H1 (cell line): ENCODE results near the gene ZNF18. TPM values are rescaled to one million over a fixed set of nuclear protein-coding genes. Genes with fewer than 3 reads are reported as not detected.

Source experiments
- CTCF ChIA-PET: fragments of 300-600 bp; sonication (Branson Sonifier 250); formaldehyde crosslinking; loops from one replicate; lab custom pipeline; 2021; ENCODE audit not compliant: partially characterized antibody; lab: Charles Lee
- POLR2A ChIA-PET: fragments of 300-600 bp; sonication (Branson Sonifier 250); formaldehyde crosslinking; loops from one replicate; lab custom pipeline; 2021; ENCODE audit warnings: inconsistent platforms; ENCODE audit not compliant: partially characterized antibody; lab: Charles Lee
- DNase-seq, 2 experiments: peaks; one replicate each; pipeline versions ENCODE4 v3.0.0 to v3.0.0-alpha.2; 2010 to 2022; ENCODE audit warnings: low spot score in 2 of 2, low read depth in 1 of 2, mixed read lengths in 1 of 2
- FAIRE-seq: peaks from 2 replicates; lab custom pipeline; 2011; peaks lifted over from hg19 to GRCh38; lab: Jason Lieb, UNC
- H2AFZ ChIP-seq: 2 replicates; pipeline ENCODE4 v1.8.1; 2012; ENCODE audit warnings: low read length, inconsistent platforms
- H2AK5ac ChIP-seq: 2 replicates; pipeline ENCODE4 v1.6.1; 2013; ENCODE audit warnings: low read depth, low read length
- H2BK120ac ChIP-seq: replicated peaks from 2 replicates; pipeline ENCODE3; 2013; ENCODE audit warnings: low read depth, low read length, inconsistent platforms
- H2BK12ac ChIP-seq: 2 replicates; pipeline ENCODE4 v1.6.1; 2013; ENCODE audit warnings: low read depth, low read length
- H2BK15ac ChIP-seq: 2 replicates; pipeline ENCODE4 v1.6.1; 2013; ENCODE audit warnings: low read length
- H2BK20ac ChIP-seq: 2 replicates; pipeline ENCODE4 v1.6.1; 2013; ENCODE audit warnings: low read length
- H2BK5ac ChIP-seq: 2 replicates; pipeline ENCODE4 v1.6.1; 2013; ENCODE audit warnings: low read depth, low read length
- H3K14ac ChIP-seq: 2 replicates; pipeline ENCODE4 v1.6.1; 2013; ENCODE audit warnings: inconsistent platforms; ENCODE audit not compliant: insufficient read length
- H3K18ac ChIP-seq: 2 replicates; pipeline ENCODE4 v1.6.1; 2013; ENCODE audit warnings: low read length; ENCODE audit errors: extremely low read depth
- H3K23ac ChIP-seq: 2 replicates; pipeline ENCODE4 v1.6.1; 2013; ENCODE audit warnings: inconsistent platforms; ENCODE audit not compliant: insufficient read length
- H3K23me2 ChIP-seq: 2 replicates; pipeline ENCODE4 v1.6.1; 2013; ENCODE audit warnings: low read depth, low read length
- H3K27ac ChIP-seq: 2 replicates; pipeline ENCODE4 v1.6.1; 2011; ENCODE audit warnings: low read depth, low read length, inconsistent platforms
- H3K27me3 ChIP-seq, 4 experiments: replicated peaks in 1 of 4; 1 replicate in 1 of 4; 2 replicates in 3 of 4; pipeline versions ENCODE4 v1.6.1 to v1.8.1; 2011 to 2013; ENCODE audit warnings: low read length in 3 of 4, mild to moderate bottlenecking in 3 of 4, inconsistent platforms in 2 of 4, mixed read lengths in 2 of 4, moderate library complexity in 1 of 4; ENCODE audit not compliant: control insufficient read depth in 3 of 4, insufficient read depth in 3 of 4; ENCODE audit errors: extremely low read depth in 1 of 4
- H3K36me3 ChIP-seq, 4 experiments: 2 replicates each; pipeline versions ENCODE4 v1.6.1 to v1.8.1; 2011 to 2013; ENCODE audit warnings: mild to moderate bottlenecking in 4 of 4, low read length in 3 of 4, moderate library complexity in 2 of 4, control low read depth in 1 of 4, inconsistent platforms in 1 of 4; ENCODE audit not compliant: insufficient read depth in 4 of 4, control insufficient read depth in 2 of 4
- H3K4ac ChIP-seq: replicated peaks from 2 replicates; pipeline ENCODE3; 2013; ENCODE audit warnings: low read length, low read depth, mixed read lengths, inconsistent platforms; ENCODE audit not compliant: insufficient read length
- H3K4me1 ChIP-seq, 4 experiments: replicated peaks in 1 of 4; 1 replicate in 1 of 4; 2 replicates in 3 of 4; pipeline versions ENCODE4 v1.6.1 to v1.8.1; 2011 to 2013; ENCODE audit warnings: low read length in 3 of 4, inconsistent platforms in 2 of 4, mixed read lengths in 1 of 4; ENCODE audit not compliant: insufficient read depth in 4 of 4, control insufficient read depth in 3 of 4
- H3K4me2 ChIP-seq, 2 experiments: 2 replicates each; pipeline versions ENCODE4 v1.6.1 to v1.8.1; 2011 to 2013; ENCODE audit warnings: low read depth in 2 of 2, low read length in 2 of 2, control low read depth in 1 of 2, inconsistent platforms in 1 of 2, mild to moderate bottlenecking in 1 of 2; ENCODE audit not compliant: insufficient read depth in 1 of 2
- H3K4me3 ChIP-seq, 4 experiments: fragments of 200-600, 300-600 bp in 1 of 4; sonication (generic), shearing (Covaris generic), sonication (Bioruptor Twin) in 1 of 4; 2 replicates each; pipeline versions ENCODE4 v1.5.1 to v1.8.1; 2011 to 2016; ENCODE audit warnings: low read length in 4 of 4, low read depth in 3 of 4, control low read depth in 2 of 4, inconsistent platforms in 2 of 4, mild to moderate bottlenecking in 2 of 4, mixed read lengths in 1 of 4, moderate library complexity in 1 of 4; ENCODE audit not compliant: insufficient read depth in 2 of 4; ENCODE audit errors: extremely low read depth in 1 of 4
- H3K56ac ChIP-seq: replicated peaks from 2 replicates; pipeline ENCODE3; 2013; ENCODE audit warnings: low read depth, mild to moderate bottlenecking, mixed read lengths, low read length, inconsistent platforms; ENCODE audit not compliant: insufficient read length
- H3K79me1 ChIP-seq: 2 replicates; pipeline ENCODE4 v1.6.1; 2013; ENCODE audit warnings: low read depth, low read length, control low read depth
- H3K79me2 ChIP-seq, 2 experiments: 2 replicates each; pipeline versions ENCODE4 v1.6.1 to v1.8.1; 2012 to 2013; ENCODE audit warnings: low read length in 2 of 2, mild to moderate bottlenecking in 2 of 2, inconsistent platforms in 1 of 2; ENCODE audit not compliant: insufficient read depth in 2 of 2, control insufficient read depth in 1 of 2
- H3K9ac ChIP-seq, 4 experiments: replicated peaks in 1 of 4; 1 replicate in 1 of 4; 2 replicates in 3 of 4; pipeline versions ENCODE4 v1.6.1 to v1.8.1; 2011 to 2013; ENCODE audit warnings: low read depth in 3 of 4, low read length in 3 of 4, control low read depth in 2 of 4, mild to moderate bottlenecking in 2 of 4, moderate library complexity in 2 of 4, inconsistent platforms in 1 of 4; ENCODE audit errors: extremely low read depth in 1 of 4
- H3K9me3 ChIP-seq, 2 experiments: 2 replicates each; pipeline versions ENCODE4 v1.6.1 to v1.8.1; 2012 to 2013; ENCODE audit warnings: mild to moderate bottlenecking in 2 of 2, moderate library complexity in 2 of 2, control low read depth in 1 of 2, inconsistent platforms in 1 of 2, low read depth in 1 of 2, low read length in 1 of 2, mixed read lengths in 1 of 2; ENCODE audit not compliant: insufficient read depth in 2 of 2
- H4K20me1 ChIP-seq, 2 experiments: replicated peaks in 1 of 2; 2 replicates each; pipeline versions ENCODE3 to v1.8.1; 2011 to 2013; ENCODE audit warnings: inconsistent platforms in 2 of 2, low read length in 2 of 2, mild to moderate bottlenecking in 1 of 2; ENCODE audit not compliant: insufficient read depth in 2 of 2, control insufficient read depth in 1 of 2
- H4K5ac ChIP-seq: 2 replicates; pipeline ENCODE4 v1.6.1; 2013; ENCODE audit warnings: low read length, low read depth, mixed read lengths, inconsistent platforms; ENCODE audit not compliant: insufficient read length
- H4K8ac ChIP-seq: 2 replicates; pipeline ENCODE4 v1.8.0; 2013; ENCODE audit warnings: mild to moderate bottlenecking, moderate library complexity, low read length, inconsistent platforms; ENCODE audit not compliant: insufficient read depth; ENCODE audit errors: extremely low read depth
- H4K91ac ChIP-seq: replicated peaks from 2 replicates; pipeline ENCODE3; 2013; ENCODE audit warnings: low read length, mixed read lengths, inconsistent platforms; ENCODE audit not compliant: insufficient read length
- ATF3 ChIP-seq: IDR thresholded peaks from 2 replicates; pipeline ENCODE4 v1.6.1; 2011; ENCODE audit warnings: low read depth, mild to moderate bottlenecking, low read length; ENCODE audit not compliant: insufficient read depth
- BRCA1 ChIP-seq: IDR thresholded peaks from 2 replicates; pipeline ENCODE4 v1.6.1; 2012; ENCODE audit warnings: low read depth, low read length, improper control_type of control experiment
- E2F6 ChIP-seq: IDR thresholded peaks from 2 replicates; pipeline ENCODE4 v1.6.1; 2012; ENCODE audit warnings: inconsistent platforms
- EP300 ChIP-seq, 2 experiments: IDR thresholded peaks; 1 replicate in 1 of 2; 2 replicates in 1 of 2; pipeline ENCODE4 v1.6.1; 2011 to 2012; ENCODE audit warnings: low read depth in 2 of 2, low read length in 2 of 2, mild to moderate bottlenecking in 2 of 2, borderline replicate concordance in 1 of 2, inconsistent platforms in 1 of 2, moderate library complexity in 1 of 2
- KDM1A ChIP-seq: fragments of 200-600, 300-600 bp; sonication (generic); IDR thresholded peaks from 2 replicates; pipeline ENCODE4 v1.7.1; 2016; ENCODE audit warnings: mild to moderate bottlenecking, low read length, borderline replicate concordance
- KDM4A ChIP-seq: IDR thresholded peaks from one replicate; pipeline ENCODE4 v1.7.1; 2012; ENCODE audit warnings: low read depth, mild to moderate bottlenecking, moderate library complexity, low read length, inconsistent platforms; ENCODE audit not compliant: severe bottlenecking
- KDM5A ChIP-seq: fragments of 200-600 bp; IDR thresholded peaks from 2 replicates; pipeline ENCODE4 v1.7.1; 2012; ENCODE audit warnings: mild to moderate bottlenecking, low read length, inconsistent platforms, mixed read lengths
- MAX ChIP-seq: IDR thresholded peaks from 2 replicates; pipeline ENCODE4 v1.6.1; 2012; ENCODE audit warnings: inconsistent platforms
- RBBP5 ChIP-seq: IDR thresholded peaks from 2 replicates; pipeline ENCODE4 v1.7.1; 2012; ENCODE audit warnings: low read depth, mild to moderate bottlenecking, inconsistent platforms, low read length, moderate library complexity, borderline replicate concordance
- SP2 ChIP-seq: IDR thresholded peaks from 2 replicates; pipeline ENCODE4 v1.6.1; 2012; ENCODE audit warnings: mild to moderate bottlenecking, low read length, inconsistent platforms
- SRF ChIP-seq: IDR thresholded peaks from 2 replicates; pipeline ENCODE4 v1.6.1; 2011; ENCODE audit warnings: mild to moderate bottlenecking, low read depth, low read length, moderate library complexity
- TBP ChIP-seq: IDR thresholded peaks from 2 replicates; pipeline ENCODE4 v1.6.1; 2011; ENCODE audit warnings: low read depth, low read length, improper control_type of control experiment
- TCF12 ChIP-seq: IDR thresholded peaks from 2 replicates; pipeline ENCODE4 v1.6.1; 2011; ENCODE audit warnings: low read depth, mild to moderate bottlenecking, low read length
- WGBS, 2 experiments: shearing (Covaris generic) in 1 of 2; methylation state at CpG; one replicate each; pipeline versions ENCODE4 v1.1.6 to v1.1.7; 2013 to 2015; ENCODE audit warnings: low lambda C conversion rate in 2 of 2, mixed read lengths in 2 of 2, inconsistent platforms in 1 of 2, low coverage in 1 of 2, missing lambda C conversion rate in 1 of 2; ENCODE audit not compliant: insufficient replicate concordance in 2 of 2, insufficient coverage in 1 of 2, insufficient read length in 1 of 2; ENCODE audit errors: extremely low coverage in 1 of 2, missing lambda C conversion rate in 1 of 2; 5-methylcytosine and 5-hydroxymethylcytosine counted together
- polyA plus RNA-seq, 7 experiments: library from polyadenylated mRNA; depleted of rRNA in 3 of 7; stranded (reverse) in 5 of 7; unstranded in 2 of 7; fragments of >200 nt in 5 of 7; fragments of 200-250 nt in 2 of 7; gene quantifications; 1 replicate in 5 of 7; 2 replicates in 1 of 7; 4 replicates in 1 of 7; pipeline versions ENCODE4 v1.2.1 to v1.2.3, GENCODE V29; 2011 to 2013; ENCODE audit warnings: missing spikeins in 2 of 7, mixed read lengths in 2 of 7
- total RNA-seq: library from RNA; stranded (reverse); fragmentation: NEBNext Ultra II Directional; extraction: Animal tissue kit (Norgen Biotek cat#: 25700); gene quantifications from 2 replicates; pipeline ENCODE4 v1.2.1, GENCODE V29; 2021

Gene ZNF18
- total and polyA plus RNA-seq, 2 of the 8 experiments (the other 6 are each of a cell fraction or from before 2014, with no cell fraction given) = 3.0 to 9.9 TPM

GRCh38 chr17:12037970-12038369 is 40.7 kb upstream of the ZNF18 start:
- Histone ChIP-seq H3K4me3 (no peak overlapping the region), H3K79me1 (peaks cover 7% of the 10 kb centered on the region; the same call in 1 of the 2 replicates), H2BK12ac (no peak overlapping the region), H4K20me1 (no peaks in the 10 kb centered on the region), H3K27ac (no peak overlapping the region), H3K4me2 (no peak overlapping the region), H3K23me2 (no peaks in the 10 kb centered on the region; the same call in 1 of the 2 replicates), H3K9me3 (no peaks in the 10 kb centered on the region), H2BK15ac (no peak overlapping the region), H3K4ac (no peak overlapping the region), H2AK5ac (no peak overlapping the region), H4K5ac (no peak overlapping the region), H3K9ac (no peak overlapping the region), H3K14ac (no peak overlapping the region), H4K91ac (no peak overlapping the region), H2BK20ac (no peak overlapping the region), H2BK5ac (no peak overlapping the region), H3K79me2 (peaks cover 0 to 88% of the 10 kb centered on the region in 2 experiments; a peak in 3 of 4 replicates), H2AFZ (no peak overlapping the region), H3K18ac (no peak overlapping the region), H2BK120ac (no peak overlapping the region), H3K27me3 (no peaks in the 10 kb centered on the region), H3K4me1 (no peaks in the 10 kb centered on the region), H4K8ac (no peak overlapping the region), H3K23ac (no peak overlapping the region), H3K36me3 (no peaks in the 10 kb centered on the region), H3K56ac (no peak overlapping the region)
- CTCF ChIA-PET = no interaction called here
- no peak for DNase-seq
- POLR2A ChIA-PET = interaction anchor here (0.8 to 1.9 kb wide), 3 partner anchors 8 to 41 kb away, joined by 4 to 7 read pairs (median 4); partner anchors contain the start of genes MAP2K4 and ZNF18
- 68% methylated on average over 2 of the region's 2 CpGs; no CpG with 5 or more reads in 1 of the 2 experiments for WGBS, 2 experiments
- no peak for FAIRE-seq
- TF ChIP-seq BRCA1 (no peak), ATF3 (no peak), RBBP5 (no peak), MAX (no peak), KDM4A (no peak), KDM1A (no peak), KDM5A (no peak), E2F6 (no peak), SP2 (no peak), TBP (no peak), TCF12 (no peak), EP300 (IDR thresholded peaks at IDR 0.05; ENCODE audit: borderline replicate concordance in 1 of 2, low read depth in 2 of 2, low read length in 2 of 2) (no peak), SRF (no peak)
